ENCODE results near the gene C4orf17. TPM values are rescaled to one million over a fixed set of nuclear protein-coding genes. Genes with fewer than 3 reads are reported as not detected.
"Not testable (repeated sequence)": the region's sequence is repeated elsewhere in the genome, so short reads cannot be mapped to it uniquely, and the experiment has no call there.

The C4orf17 gene
- total RNA-seq, 2 donors from 2014 or later = not detected

- no peak overlapping the region for H3K27ac Mint-ChIP-seq
- no peaks in the 10 kb centered on the region for H3K9me3 Mint-ChIP-seq
- ATAC-seq = no peak
Measured at GRCh38 chr4:99518601-99519295, 7.9 kb downstream of the C4orf17 start.

GRCh38 chr4:99529228-99529627 is 18.4 kb downstream of the C4orf17 start:
- H3K9me3 Mint-ChIP-seq = no peaks in the 10 kb centered on the region
- no peak for DNase-seq (ENCODE audit: low spot score in 2 of 2)
- no peak overlapping the region for H3K27ac Mint-ChIP-seq
- H3K36me3 Mint-ChIP-seq = no peaks in the 10 kb centered on the region
- ATAC-seq = no peak

More at GRCh38 chr4:99518601-99519295, 7.9 kb downstream of the C4orf17 start:
- DNase-seq (ENCODE audit: low spot score in 2 of 2) = no peak
- H3K36me3 Mint-ChIP-seq = no peaks in the 10 kb centered on the region

- H3K9me3 Mint-ChIP-seq = no peaks in the 10 kb centered on the region
- H3K27ac Mint-ChIP-seq = no peak overlapping the region
- H3K36me3 Mint-ChIP-seq = no peaks in the 10 kb centered on the region
- DNase-seq (ENCODE audit: low spot score in 2 of 2) (no peak), ATAC-seq (no peak)
Measured at GRCh38 chr4:99529956-99530355, 19.1 kb downstream of the C4orf17 start.

GRCh38 chr4:99534699-99535098 is 23.9 kb downstream of the C4orf17 start:
- ATAC-seq; H3K27ac Mint-ChIP-seq; DNase-seq (ENCODE audit: low spot score in 2 of 2); H3K36me3 Mint-ChIP-seq; H3K9me3 Mint-ChIP-seq: not testable (repeated sequence)

GRCh38 chr4:99536271-99536670 is 25.4 kb downstream of the C4orf17 start:
- Mint-ChIP-seq H3K9me3 (no peaks in the 10 kb centered on the region), H3K36me3 (no peaks in the 10 kb centered on the region), H3K27ac (no peak overlapping the region)
- DNase-seq (ENCODE audit: low spot score in 2 of 2) = no peak
- no peak for ATAC-seq

- no peak for ATAC-seq
- DNase-seq (ENCODE audit: low spot score in 2 of 2) = no peak
- H3K27ac Mint-ChIP-seq = no peak overlapping the region
- H3K9me3 Mint-ChIP-seq = no peaks in the 10 kb centered on the region
- no peaks in the 10 kb centered on the region for H3K36me3 Mint-ChIP-seq
Measured at GRCh38 chr4:99536848-99537247, 26.0 kb downstream of the C4orf17 start.

GRCh38 chr4:99537674-99538073 is 26.9 kb downstream of the C4orf17 start:
- ATAC-seq (no peak), DNase-seq (ENCODE audit: low spot score in 2 of 2) (no peak)
- Mint-ChIP-seq H3K27ac (no peak overlapping the region), H3K9me3 (no peaks in the 10 kb centered on the region), H3K36me3 (no peaks in the 10 kb centered on the region)

GRCh38 chr4:99540277-99540939 is 29.6 kb downstream of the C4orf17 start:
- Mint-ChIP-seq H3K27ac (no peak overlapping the region), H3K36me3 (peaks cover 5 to 12% of the 10 kb centered on the region in 2 donors), H3K9me3 (peaks cover 0 to 12% of the 10 kb centered on the region in 2 donors)
- ATAC-seq (no peak), DNase-seq (ENCODE audit: low spot score in 2 of 2) (no peak)

- no peak for DNase-seq (ENCODE audit: low spot score in 2 of 2)
- no peak overlapping the region for H3K27ac Mint-ChIP-seq
- no peak for ATAC-seq
- H3K9me3 Mint-ChIP-seq = no peaks in the 10 kb centered on the region
- H3K36me3 Mint-ChIP-seq = no peaks in the 10 kb centered on the region
Measured at GRCh38 chr4:99552872-99553271, 42.1 kb downstream of the C4orf17 start.

GRCh38 chr4:99563310-99564186 is 52.7 kb downstream of the C4orf17 start, which contains the start of gene TRMT10A:
TRMT10A (minus strand) TSS chr4:99564039; CDS start chr4:99559338, 4,701 bp downstream.
- Mint-ChIP-seq H3K36me3 (no peaks in the 10 kb centered on the region), H3K9me3 (no peaks in the 10 kb centered on the region), H3K27ac (peak within 1 kb of the TSS; percentile 97 to 98)
- ATAC-seq = peak; percentile 92 to 95
- DNase-seq (ENCODE audit: low spot score in 2 of 2) = peak; percentile 88 to 94

GRCh38 chr4:99564921-99565320 is 54.1 kb downstream of the C4orf17 start:
- no peak for DNase-seq (ENCODE audit: low spot score in 2 of 2)
- Mint-ChIP-seq H3K36me3 (no peaks in the 10 kb centered on the region), H3K9me3 (no peaks in the 10 kb centered on the region), H3K27ac (peak overlapping the region in 1 of 2 donors; percentile 97)
- no peak for ATAC-seq

- no peaks in the 10 kb centered on the region for H3K9me3 Mint-ChIP-seq
Measured at GRCh38 chr4:99571883-99572282, 61.1 kb downstream of the C4orf17 start.

GRCh38 chr4:99572527-99573240 is 61.9 kb downstream of the C4orf17 start:
- DNase-seq (ENCODE audit: low spot score in 2 of 2) (no peak), ATAC-seq (no peak)
- no peaks in the 10 kb centered on the region for H3K9me3 Mint-ChIP-seq
- H3K36me3 Mint-ChIP-seq = no peaks in the 10 kb centered on the region
- H3K27ac Mint-ChIP-seq = no peak overlapping the region

More at GRCh38 chr4:99571883-99572282, 61.1 kb downstream of the C4orf17 start:
- Mint-ChIP-seq H3K27ac (no peak overlapping the region), H3K36me3 (no peaks in the 10 kb centered on the region)
- no peak for ATAC-seq
- DNase-seq (ENCODE audit: low spot score in 2 of 2) = no peak

GRCh38 chr4:99573735-99574368 is 63.0 kb downstream of the C4orf17 start:
- H3K27ac Mint-ChIP-seq = no peak overlapping the region
- H3K9me3 Mint-ChIP-seq = no peaks in the 10 kb centered on the region
- no peaks in the 10 kb centered on the region for H3K36me3 Mint-ChIP-seq
- ATAC-seq (no peak), DNase-seq (ENCODE audit: low spot score in 2 of 2) (no peak)

- no peaks in the 10 kb centered on the region for H3K9me3 Mint-ChIP-seq
- no peak within 1 kb of the TSS for H3K27ac Mint-ChIP-seq
- H3K36me3 Mint-ChIP-seq = no peaks in the 10 kb centered on the region
- ATAC-seq (no peak), DNase-seq (ENCODE audit: low spot score in 2 of 2) (no peak)
Measured at GRCh38 chr4:99574530-99575324, 63.9 kb downstream of the C4orf17 start, which contains the start of gene MTTP. MTTP (plus strand) TSS chr4:99574824; CDS start chr4:99574910, 86 bp downstream.

All from activated naive CD4-positive, alpha-beta T cell treated with anti-CD3 and anti-CD28 coated beads, Interleukin-2, amount 50 U/mL, for 72 hours (primary cell).